Esophagus squamous epithelium (tissue), 5 donors: Measurements from ENCODE around the gene E4F1. TPM values are rescaled to one million over a fixed set of nuclear protein-coding genes. Genes with fewer than 3 reads are reported as not detected.

ENCODE experiments used
- DNase-seq: peaks from one replicate; lab custom pipeline; 2025; lab: John Stamatoyannopoulos, UW
- H3K27ac ChIP-seq, 4 donors: fragments of 200-600 bp; sonication (generic); one replicate each; pipeline ENCODE4 v1.5.1; 2016 to 2019; ENCODE audit warnings: mild to moderate bottlenecking in 1 of 4
- H3K27me3 ChIP-seq, 4 donors: fragments of 200-600 bp; sonication (generic); 1 replicate in 3 of 4; 2 replicates in 1 of 4; pipeline versions ENCODE4 v1.5.1 to v1.6.0; 2017 to 2021; ENCODE audit warnings: antibody characterized with exemption in 1 of 4
- H3K36me3 ChIP-seq, 3 donors: fragments of 200-600 bp; sonication (generic); one replicate each; pipeline ENCODE4 v1.5.1; 2016 to 2019
- H3K4me1 ChIP-seq, 3 donors: fragments of 200-600 bp; sonication (generic); one replicate each; pipeline ENCODE4 v1.5.1; 2017 to 2019
- H3K4me3 ChIP-seq, 4 donors: fragments of 200-600 bp; sonication (generic); 1 replicate in 3 of 4; 2 replicates in 1 of 4; pipeline ENCODE4 v1.5.1; 2016 to 2019; ENCODE audit warnings: mild to moderate bottlenecking in 2 of 4, moderate library complexity in 1 of 4
- H3K9me3 ChIP-seq, 3 donors: fragments of 200-600 bp; sonication (generic); one replicate each; pipeline ENCODE4 v1.5.1; 2016 to 2019
- CTCF ChIP-seq, 6 experiments: fragments of 450-650 bp in 4 of 6; fragments of 200-600 bp in 2 of 6; sonication (generic) in 2 of 6; IDR thresholded peaks; one replicate each; pipeline ENCODE4 v1.5.1; 2016 to 2019; ENCODE audit warnings: antibody characterized with exemption in 6 of 6, mild to moderate bottlenecking in 4 of 6, moderate library complexity in 4 of 6
- POLR2A ChIP-seq, 4 donors: fragments of 450-650 bp; IDR thresholded peaks; one replicate each; pipeline ENCODE4 v1.6.1; 2017; ENCODE audit warnings: antibody characterized with exemption in 4 of 4, mild to moderate bottlenecking in 4 of 4, moderate library complexity in 3 of 4
- WGBS, 2 donors: methylation state at CpG; one replicate each; pipeline ENCODE4 v1.1.5; 2018; 5-methylcytosine and 5-hydroxymethylcytosine counted together
- intact Hi-C: fragments of 100-400 bp; cut with DNase I; formaldehyde crosslinking; loops from one replicate; pipeline ENCODE4 v1.15.0; 2022
- total RNA-seq, 4 donors: library from RNA; depleted of rRNA; stranded (reverse); fragments of >200 nt; gene quantifications; one replicate each; pipeline ENCODE4 v1.1.0, GENCODE V29; 2016
- donor health status: DM: yes; HTN: yes; CAD: no.

Gene E4F1
- total RNA-seq, 4 donors from 2014 or later, result 16.8 to 25.6 (median 19.2) TPM

- Histone ChIP-seq H3K27ac (no peak overlapping the region), H3K36me3 (no peaks in the 10 kb centered on the region), H3K27me3 (no peaks in the 10 kb centered on the region), H3K4me3 (no peak overlapping the region), H3K9me3 (no peaks in the 10 kb centered on the region), H3K4me1 (peaks cover 0 to 6% (median 3%) of the 10 kb centered on the region in 3 donors)
- DNase-seq, result no peak
- intact Hi-C loops, result no loop called here
- no peak for TF ChIP-seq POLR2A (IDR thresholded peaks at IDR 0.05)
- TF ChIP-seq CTCF (IDR thresholded peaks at IDR 0.05), result no peak
- WGBS, 2 donors, result 73 to 82% methylated on average over 9 to 10 of the region's 19 CpGs
Observed at GRCh38 chr16:2184346-2184745, 39.0 kb upstream of the E4F1 start.

- Histone ChIP-seq H3K27me3 (no peaks in the 10 kb centered on the region), H3K9me3 (no peaks in the 10 kb centered on the region), H3K27ac (no peak overlapping the region), H3K4me1 (peaks cover 0 to 2% (median 0%) of the 10 kb centered on the region in 3 donors), H3K36me3 (no peaks in the 10 kb centered on the region), H3K4me3 (no peak overlapping the region)
- 100% methylated on average over 1 of the region's 20 CpGs; no CpG with 5 or more reads in 1 of the 2 donors for WGBS, 2 donors
- intact Hi-C loops, result no loop called here
- TF ChIP-seq CTCF (IDR thresholded peaks at IDR 0.05), result no peak
- TF ChIP-seq POLR2A (IDR thresholded peaks at IDR 0.05), result no peak
- DNase-seq, result no peak
Observed at GRCh38 chr16:2184962-2185361, 38.4 kb upstream of the E4F1 start.

GRCh38 chr16:2186064-2186463 is 37.3 kb upstream of the E4F1 start:
- no peaks in the 10 kb centered on the region for H3K9me3 ChIP-seq
- H3K4me3 ChIP-seq, result no peak overlapping the region
- no peak for TF ChIP-seq CTCF (IDR thresholded peaks at IDR 0.05)
- TF ChIP-seq POLR2A (IDR thresholded peaks at IDR 0.05), result no peak
- H3K36me3 ChIP-seq, result no peaks in the 10 kb centered on the region
- 87 to 90% methylated on average over 11 to 13 of the region's 13 CpGs for WGBS, 2 donors
- H3K27ac ChIP-seq, result no peak overlapping the region
- H3K4me1 ChIP-seq, result peaks cover 0 to 13% (median 0%) of the 10 kb centered on the region in 3 donors
- intact Hi-C loops, result no loop called here
- DNase-seq, result no peak
- H3K27me3 ChIP-seq, result no peaks in the 10 kb centered on the region

- TF ChIP-seq POLR2A (IDR thresholded peaks at IDR 0.05), result no peak
- TF ChIP-seq CTCF (IDR thresholded peaks at IDR 0.05), result no peak
- WGBS, 2 donors, result 76 to 89% methylated on average over 2 to 9 of the region's 20 CpGs
- Histone ChIP-seq H3K36me3 (no peaks in the 10 kb centered on the region), H3K27ac (no peak overlapping the region), H3K27me3 (no peaks in the 10 kb centered on the region), H3K9me3 (no peaks in the 10 kb centered on the region), H3K4me1 (peaks cover 0 to 15% (median 0%) of the 10 kb centered on the region in 3 donors), H3K4me3 (no peak overlapping the region)
- DNase-seq, result no peak
- intact Hi-C loops, result no loop called here
Observed at GRCh38 chr16:2186505-2186904, 36.9 kb upstream of the E4F1 start.

- Histone ChIP-seq H3K4me1 (peaks cover 0 to 15% (median 0%) of the 10 kb centered on the region in 3 donors), H3K27ac (no peak overlapping the region), H3K36me3 (no peaks in the 10 kb centered on the region), H3K27me3 (peaks cover 0 to 3% (median 0%) of the 10 kb centered on the region in 4 donors), H3K4me3 (no peak overlapping the region), H3K9me3 (no peaks in the 10 kb centered on the region)
- 84 to 92% methylated on average over 6 of the region's 17 CpGs for WGBS, 2 donors
- DNase-seq, result no peak
- intact Hi-C loops, result no loop called here
- TF ChIP-seq POLR2A (IDR thresholded peaks at IDR 0.05) (no peak), CTCF (IDR thresholded peaks at IDR 0.05) (no peak)
Observed at GRCh38 chr16:2187212-2187611, 36.2 kb upstream of the E4F1 start.
